Ascending aorta (tissue), 2 donors: Measurements from ENCODE around the gene PPP1R11. TPM values are rescaled to one million over a fixed set of nuclear protein-coding genes. Genes with fewer than 3 reads are reported as not detected.
"Not testable (repeated sequence)": the region's sequence is repeated elsewhere in the genome, so short reads cannot be mapped to it uniquely, and the experiment has no call there.

Source experiments
- DNase-seq, 2 donors: peaks; one replicate each; pipeline ENCODE4 v3.0.0-alpha.2; 2019; ENCODE audit warnings: low spot score in 2 of 2
- H3K27ac ChIP-seq, 2 donors: fragments of 200-600 bp; sonication (generic); one replicate each; pipeline ENCODE4 v1.5.1; 2016 to 2017; ENCODE audit warnings: mild to moderate bottlenecking in 1 of 2
- H3K27me3 ChIP-seq: fragments of 200-600 bp; sonication (generic); one replicate; pipeline ENCODE4 v1.5.1; 2017
- H3K36me3 ChIP-seq, 2 donors: fragments of 200-600 bp; sonication (generic); one replicate each; pipeline ENCODE4 v1.5.1; 2016
- H3K4me1 ChIP-seq, 2 donors: fragments of 200-600 bp; sonication (generic); one replicate each; pipeline ENCODE4 v1.5.1; 2016 to 2017; ENCODE audit warnings: mild to moderate bottlenecking in 1 of 2
- H3K4me3 ChIP-seq, 2 donors: fragments of 200-600 bp; sonication (generic); one replicate each; pipeline ENCODE4 v1.5.1; 2016 to 2017; ENCODE audit warnings: mild to moderate bottlenecking in 1 of 2
- H3K9me3 ChIP-seq, 2 donors: fragments of 200-600 bp; sonication (generic); one replicate each; pipeline ENCODE4 v1.5.1; 2016
- intact Hi-C: fragments of 100-400 bp; cut with DNase I; formaldehyde crosslinking; loops from one replicate; pipeline ENCODE4 v1.15.1; 2023
- total RNA-seq: library from RNA; depleted of rRNA; stranded (reverse); fragments of >200 nt; gene quantifications from one replicate; pipeline ENCODE4 v1.1.0, GENCODE V29; 2016
- TF ChIP-seq, protein P1 (sequence below), 3 experiments: fragments of 200-600 bp in 2 of 3; fragments of 450-650 bp in 1 of 3; sonication (generic) in 2 of 3; IDR thresholded peaks; one replicate each; pipeline ENCODE4 v1.5.1; 2016 to 2019; ENCODE audit warnings: antibody characterized with exemption in 3 of 3, mild to moderate bottlenecking in 1 of 3, moderate library complexity in 1 of 3

PPP1R11 gene, protein sequence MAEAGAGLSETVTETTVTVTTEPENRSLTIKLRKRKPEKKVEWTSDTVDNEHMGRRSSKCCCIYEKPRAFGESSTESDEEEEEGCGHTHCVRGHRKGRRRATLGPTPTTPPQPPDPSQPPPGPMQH
- total RNA-seq: 7.1 TPM

DNA sequence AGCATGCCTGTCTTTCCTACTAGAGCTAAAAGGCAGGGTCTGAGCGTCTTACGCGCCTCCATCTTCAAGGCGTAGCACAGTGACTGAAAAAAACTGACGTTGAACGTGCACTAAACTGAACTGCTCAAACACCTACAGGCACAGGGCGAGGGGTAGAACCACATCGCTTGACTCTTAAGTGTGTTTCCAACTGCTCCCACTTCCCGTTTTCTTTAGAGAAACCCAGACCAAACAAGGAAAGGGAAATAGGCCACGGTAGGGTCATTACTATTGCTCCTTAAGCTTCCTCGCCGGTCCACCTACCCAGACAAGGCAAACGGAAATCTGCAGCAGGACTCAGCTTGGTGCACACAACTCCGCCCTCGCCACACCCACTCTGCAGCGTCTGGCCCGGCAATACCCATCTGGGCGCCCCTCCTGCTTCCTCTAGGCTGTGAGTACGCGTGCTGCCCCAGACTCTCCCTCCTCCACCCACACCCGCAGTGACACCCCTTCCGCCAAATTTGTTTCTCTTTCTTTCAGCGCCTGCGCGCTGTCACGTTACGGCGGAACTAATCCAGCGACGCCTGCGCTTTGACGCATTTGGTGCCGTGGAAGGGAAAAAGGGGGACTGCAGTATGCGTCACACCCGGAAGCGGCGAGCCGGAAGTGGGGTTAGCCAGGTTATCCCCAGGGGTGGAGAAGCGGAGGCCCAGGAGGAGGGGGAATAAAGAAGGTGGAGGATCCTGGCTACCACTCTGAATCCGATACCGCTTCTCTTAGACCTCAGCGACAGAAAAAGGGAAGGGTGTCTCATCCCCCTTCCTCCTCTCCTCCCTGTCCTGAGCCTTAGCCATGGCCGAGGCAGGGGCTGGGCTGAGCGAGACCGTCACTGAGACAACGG, at the start of gene PPP1R11:
Gene PPP1R11 (plus strand): TSS at position 622 of the 883 bp plus-strand sequence. CDS start 213 bp downstream, at position 835.
- TF ChIP-seq, protein P1, sequence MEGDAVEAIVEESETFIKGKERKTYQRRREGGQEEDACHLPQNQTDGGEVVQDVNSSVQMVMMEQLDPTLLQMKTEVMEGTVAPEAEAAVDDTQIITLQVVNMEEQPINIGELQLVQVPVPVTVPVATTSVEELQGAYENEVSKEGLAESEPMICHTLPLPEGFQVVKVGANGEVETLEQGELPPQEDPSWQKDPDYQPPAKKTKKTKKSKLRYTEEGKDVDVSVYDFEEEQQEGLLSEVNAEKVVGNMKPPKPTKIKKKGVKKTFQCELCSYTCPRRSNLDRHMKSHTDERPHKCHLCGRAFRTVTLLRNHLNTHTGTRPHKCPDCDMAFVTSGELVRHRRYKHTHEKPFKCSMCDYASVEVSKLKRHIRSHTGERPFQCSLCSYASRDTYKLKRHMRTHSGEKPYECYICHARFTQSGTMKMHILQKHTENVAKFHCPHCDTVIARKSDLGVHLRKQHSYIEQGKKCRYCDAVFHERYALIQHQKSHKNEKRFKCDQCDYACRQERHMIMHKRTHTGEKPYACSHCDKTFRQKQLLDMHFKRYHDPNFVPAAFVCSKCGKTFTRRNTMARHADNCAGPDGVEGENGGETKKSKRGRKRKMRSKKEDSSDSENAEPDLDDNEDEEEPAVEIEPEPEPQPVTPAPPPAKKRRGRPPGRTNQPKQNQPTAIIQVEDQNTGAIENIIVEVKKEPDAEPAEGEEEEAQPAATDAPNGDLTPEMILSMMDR (IDR thresholded peaks at IDR 0.05): no peak
- Histone ChIP-seq H3K27me3 (no peaks in the 10 kb centered on the region), H3K4me3 (peak within 1 kb of the TSS; percentile 75 to 77), H3K27ac (peak within 1 kb of the TSS; percentile 77 to 85), H3K4me1 (peaks cover 4 to 20% of the 10 kb centered on the region in 2 donors), H3K9me3 (no peaks in the 10 kb centered on the region), H3K36me3 (peaks cover 5 to 18% of the 10 kb centered on the region in 2 donors)
- intact Hi-C loops: loop anchor here (1.0 to 10.0 kb wide), 8 partner anchors 90 to 1802 kb away; partner anchors contain the start of genes GNL1, HLA-F, PRR3 and TRIM26
- DNase-seq: peak; percentile 98 to 99

DNA sequence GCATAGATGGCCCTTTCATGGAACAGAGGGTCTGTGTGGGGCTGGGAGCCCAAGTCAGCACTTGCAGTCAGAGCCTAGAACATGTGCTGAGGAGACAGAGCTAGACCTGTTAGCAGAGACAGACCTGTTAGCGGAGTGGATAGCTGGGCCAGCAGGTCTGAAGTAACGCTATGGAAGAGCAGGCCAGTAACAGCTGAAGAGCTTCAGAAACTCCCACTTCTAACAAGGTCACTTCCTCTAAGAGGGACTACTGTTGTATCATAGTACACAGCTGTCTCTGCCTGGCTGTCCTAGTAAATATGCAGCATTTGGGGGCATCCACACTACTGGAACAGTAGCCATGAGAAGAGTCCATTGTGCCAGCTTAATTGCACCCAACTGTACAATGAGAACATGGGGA, 47.2 kb upstream of the PPP1R11 start:
- intact Hi-C loops: loop anchor here (10.0 kb wide), 1 partner anchor 315 kb away; no protein-coding TSS in a partner anchor
- DNase-seq: no peak
- Histone ChIP-seq H3K36me3 (peaks cover 0 to 2% of the 10 kb centered on the region in 2 donors), H3K9me3 (no peaks in the 10 kb centered on the region), H3K27me3 (no peaks in the 10 kb centered on the region), H3K27ac (no peak overlapping the region), H3K4me3 (no peak overlapping the region), H3K4me1 (no peaks in the 10 kb centered on the region)
- TF ChIP-seq, protein P1 (IDR thresholded peaks at IDR 0.05): no peak

DNA sequence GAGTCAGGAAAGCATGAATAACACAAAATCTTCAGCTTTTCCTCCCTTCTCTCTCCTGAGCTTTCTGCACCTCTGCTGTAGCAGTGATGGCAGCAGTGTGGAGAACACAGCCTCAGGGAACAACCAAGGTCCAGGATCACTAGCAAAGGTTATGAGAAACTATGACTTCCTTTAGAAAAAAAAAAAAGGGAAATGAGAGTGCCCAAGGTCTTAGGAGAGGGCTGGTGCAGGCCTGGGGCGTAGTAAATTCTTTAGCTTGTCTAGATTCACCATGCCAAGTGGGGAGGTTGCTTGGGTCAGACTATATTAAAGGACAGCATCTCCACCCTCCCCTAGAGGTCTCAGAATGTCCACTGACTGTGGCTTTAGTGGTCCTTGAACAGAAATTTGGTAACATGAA, 46.4 kb upstream of the PPP1R11 start:
- H3K9me3 ChIP-seq: no peaks in the 10 kb centered on the region
- no peak overlapping the region for H3K4me3 ChIP-seq
- DNase-seq: no peak
- peaks cover 0 to 2% of the 10 kb centered on the region in 2 donors for H3K36me3 ChIP-seq
- intact Hi-C loops: no loop called here
- H3K27ac ChIP-seq: no peak overlapping the region
- no peaks in the 10 kb centered on the region for H3K4me1 ChIP-seq
- TF ChIP-seq, protein P1 (IDR thresholded peaks at IDR 0.05): no peak
- H3K27me3 ChIP-seq: no peaks in the 10 kb centered on the region

DNA sequence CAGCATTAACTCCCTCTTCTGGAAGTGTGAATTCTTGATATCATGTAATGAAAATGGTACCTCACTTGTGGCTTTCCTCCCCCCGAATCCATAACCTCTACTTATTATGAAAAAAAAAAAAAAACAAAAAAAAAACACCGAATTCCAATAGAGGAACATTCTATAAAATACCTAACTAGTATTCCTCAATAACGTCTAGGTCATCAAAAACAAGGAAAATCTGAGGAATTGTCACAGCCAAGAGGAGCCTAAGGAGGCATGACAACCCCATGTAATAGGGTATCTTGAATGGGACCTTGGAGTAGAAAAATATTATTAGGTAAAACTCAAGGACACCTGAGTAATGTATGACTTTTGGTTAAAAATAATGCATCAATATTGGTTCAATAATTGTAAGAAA, 44.8 kb upstream of the PPP1R11 start:
- H3K27me3 ChIP-seq: no peaks in the 10 kb centered on the region
- DNase-seq: no peak
- intact Hi-C loops: no loop called here
- H3K4me1 ChIP-seq: no peaks in the 10 kb centered on the region
- no peak overlapping the region for H3K4me3 ChIP-seq
- H3K36me3 ChIP-seq: peaks cover 0 to 2% of the 10 kb centered on the region in 2 donors
- H3K9me3 ChIP-seq: no peaks in the 10 kb centered on the region
- TF ChIP-seq, protein P1 (IDR thresholded peaks at IDR 0.05): no peak
- no peak overlapping the region for H3K27ac ChIP-seq

DNA sequence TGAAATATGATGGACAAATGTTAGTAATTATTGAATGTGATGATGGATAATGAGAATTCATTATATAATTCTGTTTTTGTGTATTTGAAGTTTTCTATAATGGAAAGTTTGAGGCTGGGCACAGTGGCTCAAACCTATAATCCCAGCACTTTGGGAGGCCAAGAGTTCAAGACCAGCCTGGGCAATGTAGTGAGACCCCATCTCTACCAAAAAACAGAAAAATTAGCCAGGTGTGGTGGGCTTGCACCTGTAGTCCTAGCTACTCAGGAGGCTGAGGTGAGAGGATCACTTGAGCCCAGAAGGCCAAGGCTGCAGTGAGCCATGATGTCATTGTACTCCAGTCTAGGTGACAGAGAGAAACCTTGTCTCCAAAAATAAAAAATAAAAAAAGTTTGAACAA, 44.3 kb upstream of the PPP1R11 start:
- intact Hi-C loops, H3K36me3 ChIP-seq, DNase-seq, H3K4me1 ChIP-seq, H3K27ac ChIP-seq, H3K4me3 ChIP-seq, H3K9me3 ChIP-seq, H3K27me3 ChIP-seq: not testable (repeated sequence)

DNA sequence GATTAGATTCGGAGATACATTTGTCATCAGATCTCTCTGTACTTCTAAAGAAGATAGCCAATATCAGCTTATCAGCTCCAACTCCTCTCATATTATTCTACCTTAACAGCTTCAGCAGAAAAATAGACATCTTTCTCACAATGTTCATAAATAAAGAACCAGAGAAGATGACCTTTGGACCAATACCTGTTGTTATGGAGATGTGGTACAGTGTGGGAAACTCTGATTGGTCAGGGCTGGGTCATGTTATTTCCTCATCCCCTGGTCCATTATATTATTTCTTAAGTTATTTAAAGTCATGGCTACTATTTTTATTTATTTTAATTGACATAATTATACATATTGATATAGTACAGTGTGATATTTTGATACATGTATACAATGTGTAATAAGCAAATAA, 41.8 kb upstream of the PPP1R11 start:
- TF ChIP-seq, protein P1 (IDR thresholded peaks at IDR 0.05): no peak
- H3K4me3 ChIP-seq: no peak overlapping the region
- intact Hi-C loops: no loop called here

More for the DNA sequence above, 41.8 kb upstream of the PPP1R11 start:
- H3K9me3 ChIP-seq: no peaks in the 10 kb centered on the region
- no peak for DNase-seq
- no peaks in the 10 kb centered on the region for H3K4me1 ChIP-seq
- no peaks in the 10 kb centered on the region for H3K36me3 ChIP-seq
- H3K27me3 ChIP-seq: no peaks in the 10 kb centered on the region
- H3K27ac ChIP-seq: no peak overlapping the region
